H1 (cell line): Measurements from ENCODE around the gene GNG14. TPM values are rescaled to one million over a fixed set of nuclear protein-coding genes. Genes with fewer than 3 reads are reported as not detected.

ENCODE experiments used
- CBX8 ChIP-seq: fragments of 300-800, 300-1000 bp; sonication (generic); IDR thresholded peaks from 2 replicates; pipeline ENCODE4 v1.7.1; 2016; ENCODE audit warnings: low read depth, low read length, borderline replicate concordance
- GABPA ChIP-seq: IDR thresholded peaks from 2 replicates; pipeline ENCODE4 v1.6.1; 2011; ENCODE audit warnings: mild to moderate bottlenecking, low read length, moderate library complexity, borderline replicate concordance; ENCODE audit not compliant: insufficient read depth
- HDAC2 ChIP-seq, 2 experiments: fragments of 300-600 bp in 1 of 2; sonication (generic) in 1 of 2; IDR thresholded peaks; 2 replicates each; pipeline ENCODE4 v1.6.1; 2011 to 2012; ENCODE audit warnings: low read depth in 2 of 2, low read length in 2 of 2, mild to moderate bottlenecking in 2 of 2, moderate library complexity in 2 of 2, borderline replicate concordance in 1 of 2, inconsistent platforms in 1 of 2
- POLR2A ChIP-seq, 2 experiments: IDR thresholded peaks; 1 replicate in 1 of 2; 2 replicates in 1 of 2; pipeline ENCODE4 v1.6.1; 2011; ENCODE audit warnings: low read depth in 2 of 2, low read length in 2 of 2, mild to moderate bottlenecking in 2 of 2; ENCODE audit errors: control extremely low read depth in 1 of 2
- SIN3A ChIP-seq, 2 experiments: IDR thresholded peaks in 1 of 2; conservative IDR thresholded peaks in 1 of 2; 2 replicates each; pipeline ENCODE4 v1.6.1; 2011 to 2012; ENCODE audit warnings: low read length in 2 of 2, improper control_type of control experiment in 1 of 2, low read depth in 1 of 2, mild to moderate bottlenecking in 1 of 2
- TBP ChIP-seq: IDR thresholded peaks from 2 replicates; pipeline ENCODE4 v1.6.1; 2011; ENCODE audit warnings: low read depth, low read length, improper control_type of control experiment
- TCF12 ChIP-seq: IDR thresholded peaks from 2 replicates; pipeline ENCODE4 v1.6.1; 2011; ENCODE audit warnings: low read depth, mild to moderate bottlenecking, low read length
- polyA plus RNA-seq, 7 experiments: library from polyadenylated mRNA; depleted of rRNA in 3 of 7; stranded (reverse) in 5 of 7; unstranded in 2 of 7; fragments of >200 nt in 5 of 7; fragments of 200-250 nt in 2 of 7; gene quantifications; 1 replicate in 5 of 7; 2 replicates in 1 of 7; 4 replicates in 1 of 7; pipeline versions ENCODE4 v1.2.1 to v1.2.3, GENCODE V29; 2011 to 2013; ENCODE audit warnings: missing spikeins in 2 of 7, mixed read lengths in 2 of 7
- total RNA-seq: library from RNA; stranded (reverse); fragmentation: NEBNext Ultra II Directional; extraction: Animal tissue kit (Norgen Biotek cat#: 25700); gene quantifications from 2 replicates; pipeline ENCODE4 v1.2.1, GENCODE V29; 2021
- TF ChIP-seq, protein P1 (sequence below), 3 experiments: IDR thresholded peaks; 1 replicate in 2 of 3; 2 replicates in 1 of 3; pipeline versions ENCODE4 v1.5.1 to v1.6.1; 2011; ENCODE audit warnings: low read length in 3 of 3, mild to moderate bottlenecking in 3 of 3, inconsistent platforms in 2 of 3, low read depth in 1 of 3, moderate library complexity in 1 of 3; ENCODE audit not compliant: insufficient read depth in 1 of 3; ENCODE audit errors: control extremely low read depth in 1 of 3

GNG14 gene
- total and polyA plus RNA-seq, 2 of the 8 experiments (the other 6 are each of a cell fraction or from before 2014, with no cell fraction given) = not detected

DNA sequence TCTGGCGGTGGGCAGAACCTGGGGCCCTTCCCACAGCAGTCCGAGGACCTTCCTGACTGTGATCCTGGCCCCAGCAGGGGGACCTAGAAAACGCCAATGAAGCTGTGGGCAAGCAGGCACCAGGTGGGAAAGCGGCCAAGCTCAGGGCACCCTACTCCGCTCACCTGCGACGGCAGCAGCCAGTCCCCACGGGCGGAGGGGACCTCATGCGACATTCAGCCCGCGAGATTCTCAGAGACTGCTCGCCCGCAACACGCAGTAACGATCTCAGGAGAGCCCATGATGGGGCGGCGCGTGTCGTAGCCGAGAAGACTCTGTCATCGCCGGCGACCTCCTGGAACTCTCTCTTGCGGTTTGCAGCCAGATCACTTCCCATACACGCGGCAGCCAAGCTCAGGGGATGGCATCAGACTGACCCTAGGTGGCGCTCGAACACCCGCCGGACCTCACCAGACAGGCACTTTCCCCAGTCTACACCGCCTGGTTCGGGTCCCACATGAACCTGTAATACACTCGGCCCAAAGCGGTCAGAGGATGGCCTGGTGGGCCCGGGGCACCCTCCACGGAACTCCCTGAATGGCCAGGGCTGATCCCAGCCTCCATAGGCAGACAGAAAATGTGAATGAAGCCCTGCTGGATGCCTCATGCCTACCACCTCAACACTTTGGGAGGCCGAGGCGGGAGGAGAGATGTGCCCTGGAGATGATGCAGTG lies 47.7 kb upstream of the GNG14 start (continued):
- 0 out of 4 replicates have a peak, but pooled peaks of 1 of the 2 experiments have one; percentile 22 for TF ChIP-seq HDAC2 (IDR thresholded peaks at IDR 0.05; ENCODE audit: borderline replicate concordance in 1 of 2, low read depth in 2 of 2, low read length in 2 of 2)
- TF ChIP-seq TCF12 = no peak
- TF ChIP-seq POLR2A (IDR thresholded peaks at IDR 0.05; ENCODE audit: control extremely low read depth in 1 of 2, low read depth in 2 of 2, low read length in 2 of 2) = peak in 1 of 2 experiments; percentile 56; a peak in 1 of 3 replicates
- TF ChIP-seq, protein P1, sequence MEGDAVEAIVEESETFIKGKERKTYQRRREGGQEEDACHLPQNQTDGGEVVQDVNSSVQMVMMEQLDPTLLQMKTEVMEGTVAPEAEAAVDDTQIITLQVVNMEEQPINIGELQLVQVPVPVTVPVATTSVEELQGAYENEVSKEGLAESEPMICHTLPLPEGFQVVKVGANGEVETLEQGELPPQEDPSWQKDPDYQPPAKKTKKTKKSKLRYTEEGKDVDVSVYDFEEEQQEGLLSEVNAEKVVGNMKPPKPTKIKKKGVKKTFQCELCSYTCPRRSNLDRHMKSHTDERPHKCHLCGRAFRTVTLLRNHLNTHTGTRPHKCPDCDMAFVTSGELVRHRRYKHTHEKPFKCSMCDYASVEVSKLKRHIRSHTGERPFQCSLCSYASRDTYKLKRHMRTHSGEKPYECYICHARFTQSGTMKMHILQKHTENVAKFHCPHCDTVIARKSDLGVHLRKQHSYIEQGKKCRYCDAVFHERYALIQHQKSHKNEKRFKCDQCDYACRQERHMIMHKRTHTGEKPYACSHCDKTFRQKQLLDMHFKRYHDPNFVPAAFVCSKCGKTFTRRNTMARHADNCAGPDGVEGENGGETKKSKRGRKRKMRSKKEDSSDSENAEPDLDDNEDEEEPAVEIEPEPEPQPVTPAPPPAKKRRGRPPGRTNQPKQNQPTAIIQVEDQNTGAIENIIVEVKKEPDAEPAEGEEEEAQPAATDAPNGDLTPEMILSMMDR (IDR thresholded peaks at IDR 0.05; ENCODE audit: control extremely low read depth in 1 of 3, insufficient read depth in 1 of 3, low read depth in 1 of 3, low read length in 3 of 3) = peak; percentile 75 to 99 (median 94)
- no peak; the same call in 1 of the 2 replicates for TF ChIP-seq GABPA
- peak; percentile 98 for TF ChIP-seq TBP
- no peak for TF ChIP-seq CBX8
- no peak for TF ChIP-seq SIN3A (conservative IDR thresholded peaks at IDR 0.05 in 1 of 2, IDR thresholded peaks at IDR 0.05 in 1 of 2; ENCODE audit: low read depth in 1 of 2, low read length in 2 of 2)
